GM12878 (cell line): Measurements from ENCODE around the gene BAG5.

ENCODE experiments used
- E2F8 ChIP-seq: fragments of 450-650 bp; IDR thresholded peaks from 2 replicates; pipeline ENCODE4 v1.6.1; 2018; ENCODE audit warnings: mild to moderate bottlenecking, low read depth, moderate library complexity; ENCODE audit not compliant: partially characterized antibody
- NBN ChIP-seq: fragments of 450-650 bp; IDR thresholded peaks from 2 replicates; pipeline ENCODE4 v1.6.1; 2016
- RUNX3 ChIP-seq: IDR thresholded peaks from 2 replicates; pipeline ENCODE4 v1.6.1; 2012; ENCODE audit warnings: low read length, inconsistent platforms
- YBX1 ChIP-seq: fragments of 450-650 bp; IDR thresholded peaks from 2 replicates; pipeline ENCODE4 v1.6.1; 2016; ENCODE audit warnings: antibody characterized with exemption
- TF ChIP-seq, protein P1 (sequence below): IDR thresholded peaks from 2 replicates; pipeline ENCODE4 v1.6.1; 2011; ENCODE audit warnings: low read depth, low read length, improper control_type of control experiment, borderline replicate concordance

DNA sequence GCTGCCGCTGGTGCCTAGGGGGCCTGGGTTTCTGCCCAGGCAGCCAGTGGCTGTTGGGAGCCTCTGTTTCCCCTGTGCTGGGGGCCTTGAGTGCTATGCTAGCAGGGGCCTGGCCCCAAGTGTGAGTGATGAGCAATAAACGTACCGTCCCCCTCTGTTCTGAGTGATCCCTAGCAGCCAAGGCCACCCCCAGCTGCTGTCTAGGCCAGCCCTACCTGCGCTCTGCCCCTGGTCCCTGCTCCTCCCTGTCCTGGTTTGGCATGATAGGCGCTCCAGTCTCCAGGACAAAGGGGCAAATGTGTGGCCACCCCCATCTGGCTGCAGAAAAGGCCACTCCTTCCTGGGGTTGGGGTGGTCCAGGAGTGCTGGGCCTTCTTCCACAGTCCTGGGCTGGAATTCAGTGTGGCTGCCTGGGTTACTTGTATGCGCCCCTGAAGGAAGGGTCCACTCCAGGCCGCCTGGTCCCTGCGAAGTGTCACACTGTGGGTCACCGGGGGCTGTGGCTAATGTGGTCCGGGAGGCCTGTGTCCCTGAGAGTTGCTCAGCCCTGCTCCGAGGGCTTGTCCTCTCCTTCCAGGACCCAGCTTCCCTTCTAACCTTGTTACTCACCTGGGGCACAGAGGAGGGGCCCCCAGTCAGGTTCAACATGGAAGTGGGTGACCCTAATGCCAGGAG lies 26.4 kb downstream of the BAG5 start:
- no peak for TF ChIP-seq NBN
- no peak for TF ChIP-seq RUNX3
- TF ChIP-seq E2F8 = no peak
- TF ChIP-seq, protein P1, sequence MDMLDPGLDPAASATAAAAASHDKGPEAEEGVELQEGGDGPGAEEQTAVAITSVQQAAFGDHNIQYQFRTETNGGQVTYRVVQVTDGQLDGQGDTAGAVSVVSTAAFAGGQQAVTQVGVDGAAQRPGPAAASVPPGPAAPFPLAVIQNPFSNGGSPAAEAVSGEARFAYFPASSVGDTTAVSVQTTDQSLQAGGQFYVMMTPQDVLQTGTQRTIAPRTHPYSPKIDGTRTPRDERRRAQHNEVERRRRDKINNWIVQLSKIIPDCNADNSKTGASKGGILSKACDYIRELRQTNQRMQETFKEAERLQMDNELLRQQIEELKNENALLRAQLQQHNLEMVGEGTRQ = no peak
- no peak for TF ChIP-seq YBX1
